NCI-H2029 treated with DMSO at 0.1 percent for 48 hours (cell line): ENCODE measurements around the gene EXOC2.
"Not testable (repeated sequence)": the region's sequence is repeated elsewhere in the genome, so short reads cannot be mapped to it uniquely, and the experiment has no call there.

Experiments used
- DNase-seq: peaks from one replicate; lab custom pipeline; 2025; lab: John Stamatoyannopoulos, UW

Gene EXOC2

GRCh38 chr6:579339-579738, 113.6 kb downstream of the EXOC2 start:
- no peak for DNase-seq

- DNase-seq: no peak
Observed at GRCh38 chr6:572596-573265, 120.2 kb downstream of the EXOC2 start.

- DNase-seq: no peak
Observed at GRCh38 chr6:571892-572291, 121.0 kb downstream of the EXOC2 start.

GRCh38 chr6:570825-571224, 122.1 kb downstream of the EXOC2 start:
- no peak for DNase-seq

GRCh38 chr6:568954-569523, 123.9 kb downstream of the EXOC2 start:
- DNase-seq: no peak

GRCh38 chr6:568085-568484, 124.9 kb downstream of the EXOC2 start:
- DNase-seq: no peak

GRCh38 chr6:563863-564262, 129.1 kb downstream of the EXOC2 start:
- no peak for DNase-seq

GRCh38 chr6:562052-562676, 130.8 kb downstream of the EXOC2 start:
- DNase-seq: no peak

GRCh38 chr6:561335-561734, 131.6 kb downstream of the EXOC2 start:
- DNase-seq: not testable (repeated sequence)

GRCh38 chr6:558959-559358, 134.0 kb downstream of the EXOC2 start:
- DNase-seq: no peak

GRCh38 chr6:558089-558488, 134.8 kb downstream of the EXOC2 start:
- no peak for DNase-seq

GRCh38 chr6:551829-552350, 141.0 kb downstream of the EXOC2 start:
- DNase-seq: no peak

GRCh38 chr6:551405-551804, 141.5 kb downstream of the EXOC2 start:
- DNase-seq: no peak

GRCh38 chr6:549906-550305, 143.0 kb downstream of the EXOC2 start:
- no peak for DNase-seq

- no peak for DNase-seq
Observed at GRCh38 chr6:548517-548916, 144.4 kb downstream of the EXOC2 start.

GRCh38 chr6:548091-548490, 144.8 kb downstream of the EXOC2 start:
- no peak for DNase-seq

- DNase-seq: no peak
Observed at GRCh38 chr6:540490-540889, 152.4 kb downstream of the EXOC2 start.

GRCh38 chr6:537114-537513, 155.8 kb downstream of the EXOC2 start:
- DNase-seq: no peak

- no peak for DNase-seq
Observed at GRCh38 chr6:530425-530824, 162.5 kb downstream of the EXOC2 start.

- DNase-seq: no peak
Observed at GRCh38 chr6:528989-529388, 163.9 kb downstream of the EXOC2 start.

GRCh38 chr6:527989-528673, 164.8 kb downstream of the EXOC2 start:
- DNase-seq: no peak

- no peak for DNase-seq
Observed at GRCh38 chr6:524803-525202, 168.1 kb downstream of the EXOC2 start.

- DNase-seq: no peak
Observed at GRCh38 chr6:520820-521219, 172.1 kb downstream of the EXOC2 start.
